HG03060 (cell line): ENCODE data around the gene ZCCHC4.
"Not testable (repeated sequence)": the region's sequence is repeated elsewhere in the genome, so short reads cannot be mapped to it uniquely, and the experiment has no call there.

Source experiments
- ATAC-seq: cut with Tn5 transposase; IDR thresholded peaks from one replicate; pipeline ENCODE4 v1.9.1; 2021; ENCODE audit warnings: low read depth, moderate number of reproducible peaks; ENCODE audit not compliant: unreplicated experiment

ZCCHC4 gene

GRCh38 chr4:25370242-25370641 lies 57.7 kb downstream of the ZCCHC4 start:
- ATAC-seq, result no peak

- ATAC-seq, result not testable (repeated sequence)
Observed at GRCh38 chr4:25372549-25372948, 60.0 kb downstream of the ZCCHC4 start.

- ATAC-seq, result peak; percentile 65
Observed at GRCh38 chr4:25376754-25377571, 64.4 kb downstream of the ZCCHC4 start, which contains the start of gene ANAPC4. TSS of gene ANAPC4 (plus strand) at chr4:25377263. CDS start at chr4:25377428, 165 bp downstream.

- peak; percentile 14 for ATAC-seq
Observed at GRCh38 chr4:25377572-25378436, 65.2 kb downstream of the ZCCHC4 start.

- ATAC-seq, result no peak
Observed at GRCh38 chr4:25378437-25378743, 65.8 kb downstream of the ZCCHC4 start.

- ATAC-seq, result no peak
Observed at GRCh38 chr4:25379591-25379990, 67.0 kb downstream of the ZCCHC4 start.

GRCh38 chr4:25383647-25384046 lies 71.1 kb downstream of the ZCCHC4 start:
- no peak for ATAC-seq

GRCh38 chr4:25386926-25387325 lies 74.4 kb downstream of the ZCCHC4 start:
- no peak for ATAC-seq

- no peak for ATAC-seq
Observed at GRCh38 chr4:25397305-25397704, 84.7 kb downstream of the ZCCHC4 start.

GRCh38 chr4:25399510-25399909 lies 86.9 kb downstream of the ZCCHC4 start:
- ATAC-seq, result no peak

GRCh38 chr4:25401066-25401465 lies 88.5 kb downstream of the ZCCHC4 start:
- ATAC-seq, result no peak

- ATAC-seq, result no peak
Observed at GRCh38 chr4:25402521-25402920, 89.9 kb downstream of the ZCCHC4 start.

GRCh38 chr4:25403699-25404098 lies 91.1 kb downstream of the ZCCHC4 start:
- ATAC-seq, result no peak

- ATAC-seq, result no peak
Observed at GRCh38 chr4:25405453-25405852, 92.9 kb downstream of the ZCCHC4 start.

- no peak for ATAC-seq
Observed at GRCh38 chr4:25406081-25406692, 93.6 kb downstream of the ZCCHC4 start.

GRCh38 chr4:25410820-25411529 lies 98.4 kb downstream of the ZCCHC4 start:
- ATAC-seq, result no peak

GRCh38 chr4:25413261-25413660 lies 100.7 kb downstream of the ZCCHC4 start:
- ATAC-seq, result no peak

- ATAC-seq, result no peak
Observed at GRCh38 chr4:25417014-25417413, 104.4 kb downstream of the ZCCHC4 start.
